Nephron progenitor cell (in vitro differentiated cells): ENCODE results near the gene ITFG1.

ENCODE experiments used
- DNase-seq: peaks from one replicate; pipeline ENCODE4 v3.0.0; 2021
- H3K27ac Mint-ChIP-seq: 2 replicates; pipeline ENCODE4 v1.8.0; 2021; ENCODE audit warnings: mild to moderate bottlenecking, moderate library complexity, mixed read lengths
- H3K27me3 Mint-ChIP-seq: 2 replicates; pipeline ENCODE4 v1.8.0; 2021; ENCODE audit warnings: mild to moderate bottlenecking, low read depth, mixed read lengths; ENCODE audit not compliant: poor library complexity
- H3K36me3 Mint-ChIP-seq: 2 replicates; pipeline ENCODE4 v1.8.0; 2021; ENCODE audit warnings: low read depth, mixed read lengths
- H3K4me1 Mint-ChIP-seq: 2 replicates; pipeline ENCODE4 v1.8.0; 2021; ENCODE audit warnings: mixed read lengths
- H3K4me3 Mint-ChIP-seq: 2 replicates; pipeline ENCODE4 v1.8.0; 2021; ENCODE audit warnings: mild to moderate bottlenecking, moderate library complexity, mixed read lengths
- H3K9me3 Mint-ChIP-seq: 2 replicates; pipeline ENCODE4 v1.8.0; 2021; ENCODE audit warnings: mild to moderate bottlenecking, moderate library complexity, mixed read lengths
- CTCF ChIP-seq: fragments of 200-600 bp; sonication (generic); IDR thresholded peaks from 2 replicates; pipeline ENCODE4 v1.5.0; 2021; ENCODE audit warnings: antibody characterized with exemption

The ITFG1 gene

GRCh38 chr16:47499700-47500264 is 38.9 kb upstream of the ITFG1 start:
- no peak for DNase-seq
- no peak for TF ChIP-seq CTCF
- H3K4me1 Mint-ChIP-seq = no peaks in the 10 kb centered on the region
- H3K9me3 Mint-ChIP-seq = no peaks in the 10 kb centered on the region
- no peak overlapping the region for H3K4me3 Mint-ChIP-seq
- peaks cover 53% of the 10 kb centered on the region for H3K36me3 Mint-ChIP-seq
- no peak overlapping the region for H3K27ac Mint-ChIP-seq
- H3K27me3 Mint-ChIP-seq = no peaks in the 10 kb centered on the region

GRCh38 chr16:47499080-47499699 is 38.3 kb upstream of the ITFG1 start:
- TF ChIP-seq CTCF = no peak
- no peaks in the 10 kb centered on the region for H3K27me3 Mint-ChIP-seq
- H3K9me3 Mint-ChIP-seq = no peaks in the 10 kb centered on the region
- H3K4me1 Mint-ChIP-seq = no peaks in the 10 kb centered on the region
- no peak overlapping the region for H3K27ac Mint-ChIP-seq
- peaks cover 47% of the 10 kb centered on the region for H3K36me3 Mint-ChIP-seq
- no peak overlapping the region for H3K4me3 Mint-ChIP-seq
- no peak for DNase-seq

GRCh38 chr16:47493381-47494337 is 32.8 kb upstream of the ITFG1 start:
- Mint-ChIP-seq H3K27ac (no peak overlapping the region), H3K36me3 (peaks cover 38% of the 10 kb centered on the region), H3K27me3 (no peaks in the 10 kb centered on the region), H3K9me3 (peaks cover 27% of the 10 kb centered on the region), H3K4me1 (peaks cover 12% of the 10 kb centered on the region), H3K4me3 (no peak overlapping the region)
- no peak for DNase-seq
- TF ChIP-seq CTCF = no peak

- no peak for DNase-seq
- peaks cover 12% of the 10 kb centered on the region for H3K4me1 Mint-ChIP-seq
- H3K36me3 Mint-ChIP-seq = peaks cover 42% of the 10 kb centered on the region
- TF ChIP-seq CTCF = no peak
- peak overlapping the region; percentile 3 for H3K4me3 Mint-ChIP-seq
- H3K27ac Mint-ChIP-seq = peak overlapping the region; percentile 66
- H3K27me3 Mint-ChIP-seq = no peaks in the 10 kb centered on the region
- H3K9me3 Mint-ChIP-seq = peaks cover 37% of the 10 kb centered on the region
Observed at GRCh38 chr16:47492428-47493377, 31.8 kb upstream of the ITFG1 start.

GRCh38 chr16:47492036-47492427 is 31.2 kb upstream of the ITFG1 start:
- no peak for TF ChIP-seq CTCF
- Mint-ChIP-seq H3K36me3 (peaks cover 41% of the 10 kb centered on the region), H3K27me3 (no peaks in the 10 kb centered on the region), H3K9me3 (peaks cover 40% of the 10 kb centered on the region), H3K4me3 (no peak overlapping the region), H3K4me1 (peaks cover 12% of the 10 kb centered on the region), H3K27ac (no peak overlapping the region)
- DNase-seq = no peak
